Measurements from ENCODE around the gene ZNF717.
"Not testable (repeated sequence)": the region's sequence is repeated elsewhere in the genome, so short reads cannot be mapped to it uniquely, and the experiment has no call there.

GRCh38 chr3:75831076-75831475 lies 45.7 kb upstream of the ZNF717 start:
- not testable (repeated sequence) for TF ChIP-seq EZH2phosphoT487 (IDR thresholded peaks at IDR 0.05; ENCODE audit: borderline replicate concordance, low read depth, low read length); CTCF (conservative IDR thresholded peaks at IDR 0.05; ENCODE audit: low read length)
